ENCODE measurements around the gene RBM20. TPM values are rescaled to one million over a fixed set of nuclear protein-coding genes. Genes with fewer than 3 reads are reported as not detected.

Gene RBM20
- total and polyA plus RNA-seq, 2 of the 13 experiments (the other 11 are each of a cell fraction or from before 2014, with no cell fraction given): 0.02 to 0.22 TPM

- H3K9me3 ChIP-seq (ENCODE audit: low read length): no peaks in the 10 kb centered on the region
- peaks cover 0 to 5% of the 10 kb centered on the region in 2 experiments; a peak in 3 of 5 replicates for H3K27me3 ChIP-seq (ENCODE audit: control insufficient read depth in 1 of 2, insufficient read depth in 2 of 2, low read length in 2 of 2)
- H3K79me2 ChIP-seq (ENCODE audit: insufficient read depth, low read length): no peaks in the 10 kb centered on the region
- FAIRE-seq (no peak), DNase-seq (ENCODE audit: low spot score) (no peak), ATAC-seq (peak; percentile 58)
- no TSS peak for BruUV-seq (replicated peaks)
- in situ Hi-C loops (cut with HindIII; ENCODE audit: extremely low pct_ligation_motif_present, low pct_unique_long_range_greater_than_20kb): no loop called here
- peak overlapping the region in 1 of 3 experiments; percentile 12; a peak in 1 of 6 replicates for H3K4me3 ChIP-seq (replicated peaks in 1 of 3; ENCODE audit: insufficient read depth in 1 of 3, low read depth in 2 of 3, low read length in 3 of 3)
- peaks cover 18% of the 10 kb centered on the region for H3K4me1 ChIP-seq (ENCODE audit: insufficient read depth, low read length)
- 13% methylated on average over 8 of the region's 8 CpGs for WGBS (ENCODE audit: low lambda C conversion rate)
- H4K20me1 ChIP-seq (ENCODE audit: insufficient read depth, low read length): no peaks in the 10 kb centered on the region
- TF ChIP-seq CSRNP1 (CRISPR knock-in tag; IDR thresholded peaks at IDR 0.05) (0 out of 2 replicates have a peak, but pooled peaks have one; percentile 31), MAX (IDR thresholded peaks at IDR 0.05) (peak; percentile 21; the same call in 1 of the 2 replicates), PCBP1 (IDR thresholded peaks at IDR 0.05; ENCODE audit: borderline replicate concordance, low read depth, low read length) (no peak)
- H3K9ac ChIP-seq (ENCODE audit: insufficient read depth, low read depth, low read length): no peak overlapping the region
- H3K36me3 ChIP-seq (replicated peaks in 1 of 2; ENCODE audit: control insufficient read depth in 1 of 2, insufficient read depth in 2 of 2, low read length in 2 of 2): no peaks in the 10 kb centered on the region
- ChIA-PET POLR2A (no interaction called here), CTCF (ENCODE audit: low intra/inter-chr PET ratio, low total read pairs) (no interaction called here)
- no peak overlapping the region for H3K27ac ChIP-seq (ENCODE audit: extremely low read length, insufficient read depth, low read length)
- H3K4me2 ChIP-seq (ENCODE audit: low read depth, low read length): peak overlapping the region; percentile 46
- intact Hi-C loops (cut with micrococcal nuclease; ENCODE audit: unreplicated experiment): no loop called here
- peak overlapping the region; percentile 52 for H2AFZ ChIP-seq (ENCODE audit: low read length)
These were observed 142.0 kb downstream of the RBM20 start for GRCh38 chr10:110786172-110786571.

- intact Hi-C loops (cut with micrococcal nuclease; ENCODE audit: unreplicated experiment) (no loop called here), in situ Hi-C loops (cut with HindIII; ENCODE audit: extremely low pct_ligation_motif_present, low pct_unique_long_range_greater_than_20kb) (no loop called here)
- Histone ChIP-seq H3K4me2 (ENCODE audit: low read depth, low read length) (no peak overlapping the region), H3K9me3 (ENCODE audit: low read length) (no peaks in the 10 kb centered on the region), H2AFZ (ENCODE audit: low read length) (no peak overlapping the region), H4K20me1 (ENCODE audit: insufficient read depth, low read length) (no peaks in the 10 kb centered on the region), H3K9ac (ENCODE audit: insufficient read depth, low read depth, low read length) (no peak overlapping the region), H3K36me3 (replicated peaks in 1 of 2; ENCODE audit: control insufficient read depth in 1 of 2, insufficient read depth in 2 of 2, low read length in 2 of 2) (no peaks in the 10 kb centered on the region), H3K4me3 (replicated peaks in 1 of 3; ENCODE audit: insufficient read depth in 1 of 3, low read depth in 2 of 3, low read length in 3 of 3) (no peak overlapping the region), H3K27ac (ENCODE audit: extremely low read length, insufficient read depth, low read length) (no peak overlapping the region), H3K4me1 (ENCODE audit: insufficient read depth, low read length) (peaks cover 18% of the 10 kb centered on the region), H3K27me3 (ENCODE audit: control insufficient read depth in 1 of 2, insufficient read depth in 2 of 2, low read length in 2 of 2) (peaks cover 0 to 5% of the 10 kb centered on the region in 2 experiments; a peak in 3 of 5 replicates), H3K79me2 (ENCODE audit: insufficient read depth, low read length) (no peaks in the 10 kb centered on the region)
- no peak for FAIRE-seq
- POLR2A ChIA-PET: no interaction called here
- no TSS peak for BruUV-seq (replicated peaks)
- DNase-seq (ENCODE audit: low spot score): no peak
- TF ChIP-seq SP5 (CRISPR knock-in tag; IDR thresholded peaks at IDR 0.05; ENCODE audit: borderline replicate concordance, low read depth) (no peak), ZNF749 (CRISPR knock-in tag; IDR thresholded peaks at IDR 0.05; ENCODE audit: borderline replicate concordance) (no peak), ZNF383 (CRISPR knock-in tag; IDR thresholded peaks at IDR 0.05; ENCODE audit: borderline replicate concordance) (no peak), ZNF607 (CRISPR knock-in tag; IDR thresholded peaks at IDR 0.05; ENCODE audit: borderline replicate concordance) (no peak), SKI (IDR thresholded peaks at IDR 0.05; ENCODE audit: partially characterized antibody) (no peak), ELK4 (CRISPR knock-in tag; IDR thresholded peaks at IDR 0.05; ENCODE audit: borderline replicate concordance) (no peak), CBX1 (IDR thresholded peaks at IDR 0.05; ENCODE audit: low read depth) (no peak), ZBTB26 (CRISPR knock-in tag; IDR thresholded peaks at IDR 0.05; ENCODE audit: borderline replicate concordance) (no peak), SATB2 (CRISPR knock-in tag; IDR thresholded peaks at IDR 0.05) (no peak)
- CTCF ChIA-PET (ENCODE audit: low intra/inter-chr PET ratio, low total read pairs): no interaction called here
- no peak for ATAC-seq
- 54% methylated on average over 8 of the region's 8 CpGs for WGBS (ENCODE audit: low lambda C conversion rate)
These were observed 144.7 kb downstream of the RBM20 start for GRCh38 chr10:110788620-110789385.
